Measurements from ENCODE around the gene HIPK2. TPM values are rescaled to one million over a fixed set of nuclear protein-coding genes. Genes with fewer than 3 reads are reported as not detected.

The HIPK2 gene
- total RNA-seq, 4 donors from 2014 or later = 17.9 to 35.9 (median 22.4) TPM

- no peak overlapping the region for H3K27ac ChIP-seq
- H3K27me3 ChIP-seq = no peaks in the 10 kb centered on the region
- H3K4me3 ChIP-seq = no peak overlapping the region
- 92 to 93% methylated on average over 7 to 9 of the region's 9 CpGs for WGBS, 2 donors (ENCODE audit: low coverage in 1 of 2)
- TF ChIP-seq POLR2A (IDR thresholded peaks at IDR 0.05) (no peak), CTCF (IDR thresholded peaks at IDR 0.05) (no peak), POLR2AphosphoS5 (IDR thresholded peaks at IDR 0.05) (no peak), EP300 (IDR thresholded peaks at IDR 0.05) (no peak)
- H3K4me1 ChIP-seq = peaks cover 0 to 51% (median 13%) of the 10 kb centered on the region in 3 donors
- no peaks in the 10 kb centered on the region for H3K9me3 ChIP-seq
- no peaks in the 10 kb centered on the region for H3K36me3 ChIP-seq
- no peak for ATAC-seq
Observed at GRCh38 chr7:139698278-139698677, 79.5 kb downstream of the HIPK2 start.

GRCh38 chr7:139697056-139697455, 80.7 kb downstream of the HIPK2 start:
- Histone ChIP-seq H3K4me1 (peaks cover 0 to 38% (median 3%) of the 10 kb centered on the region in 3 donors), H3K27me3 (no peaks in the 10 kb centered on the region), H3K27ac (no peak overlapping the region), H3K4me3 (no peak overlapping the region), H3K36me3 (no peaks in the 10 kb centered on the region), H3K9me3 (no peaks in the 10 kb centered on the region)
- ATAC-seq = no peak
- 58 to 63% methylated on average over 7 to 10 of the region's 10 CpGs for WGBS, 2 donors (ENCODE audit: low coverage in 1 of 2)
- no peak for TF ChIP-seq POLR2A (IDR thresholded peaks at IDR 0.05)
- TF ChIP-seq POLR2AphosphoS5 (IDR thresholded peaks at IDR 0.05) = no peak
- TF ChIP-seq EP300 (IDR thresholded peaks at IDR 0.05) = no peak
- TF ChIP-seq CTCF (IDR thresholded peaks at IDR 0.05) = no peak

- Histone ChIP-seq H3K36me3 (no peaks in the 10 kb centered on the region), H3K4me3 (no peak overlapping the region), H3K27ac (no peak overlapping the region), H3K9me3 (no peaks in the 10 kb centered on the region), H3K4me1 (peaks cover 0 to 36% (median under 1%) of the 10 kb centered on the region in 3 donors), H3K27me3 (no peaks in the 10 kb centered on the region)
- no peak for TF ChIP-seq CTCF (IDR thresholded peaks at IDR 0.05)
- TF ChIP-seq POLR2AphosphoS5 (IDR thresholded peaks at IDR 0.05) = no peak
- TF ChIP-seq POLR2A (IDR thresholded peaks at IDR 0.05) = no peak
- TF ChIP-seq EP300 (IDR thresholded peaks at IDR 0.05) = no peak
- ATAC-seq = no peak
- WGBS, 2 donors (ENCODE audit: low coverage in 1 of 2) = 55 to 75% methylated on average over 4 of the region's 4 CpGs
Observed at GRCh38 chr7:139696552-139696951, 81.2 kb downstream of the HIPK2 start.

- Histone ChIP-seq H3K4me1 (peaks cover 0 to 35% (median 2%) of the 10 kb centered on the region in 3 donors), H3K27me3 (no peaks in the 10 kb centered on the region), H3K36me3 (peaks cover 0 to 2% of the 10 kb centered on the region in 2 donors), H3K9me3 (no peaks in the 10 kb centered on the region), H3K27ac (no peak overlapping the region), H3K4me3 (no peak overlapping the region)
- WGBS, 2 donors (ENCODE audit: low coverage in 1 of 2) = 52 to 67% methylated on average over 1 of the region's 1 CpG
- TF ChIP-seq POLR2A (IDR thresholded peaks at IDR 0.05) = no peak
- TF ChIP-seq POLR2AphosphoS5 (IDR thresholded peaks at IDR 0.05) = no peak
- no peak for ATAC-seq
Observed at GRCh38 chr7:139695588-139695987, 82.2 kb downstream of the HIPK2 start.

- no peaks in the 10 kb centered on the region for H3K9me3 ChIP-seq
- peaks cover 0 to 35% (median 2%) of the 10 kb centered on the region in 3 donors for H3K4me1 ChIP-seq
- H3K36me3 ChIP-seq = peaks cover 0 to 7% of the 10 kb centered on the region in 2 donors
- no peak overlapping the region for H3K27ac ChIP-seq
- H3K27me3 ChIP-seq = no peaks in the 10 kb centered on the region
- no peak overlapping the region for H3K4me3 ChIP-seq
- ATAC-seq = no peak
- TF ChIP-seq CTCF (IDR thresholded peaks at IDR 0.05) (no peak), POLR2AphosphoS5 (IDR thresholded peaks at IDR 0.05) (no peak), POLR2A (IDR thresholded peaks at IDR 0.05) (no peak), EP300 (IDR thresholded peaks at IDR 0.05) (no peak)
- WGBS, 2 donors (ENCODE audit: low coverage in 1 of 2) = 93 to 94% methylated on average over 4 to 9 of the region's 14 CpGs
Observed at GRCh38 chr7:139695051-139695450, 82.7 kb downstream of the HIPK2 start.
